ENCODE measurements around the gene IZUMO1R. TPM values are rescaled to one million over a fixed set of nuclear protein-coding genes. Genes with fewer than 3 reads are reported as not detected.

Gene IZUMO1R
- polyA plus RNA-seq (2013, experiment 1 of 2), result not detected
- not detected for polyA plus RNA-seq (2013, experiment 2 of 2)

GRCh38 chr11:94303966-94304958 lies at the start of gene IZUMO1R:
Gene IZUMO1R (plus strand): TSS chr11:94304580. CDS start chr11:94305637, 1,057 bp downstream.
- Histone ChIP-seq H3K4me3 (ENCODE audit: low read length) (no peak within 1 kb of the TSS), H3K36me3 (ENCODE audit: control insufficient read depth, insufficient read depth, low read length) (no peaks in the 10 kb centered on the region), H3K18ac (ENCODE audit: low read length) (peak within 1 kb of the TSS; percentile 18), H3K79me1 (ENCODE audit: low read length) (no peaks in the 10 kb centered on the region), H2BK15ac (replicated peaks; ENCODE audit: low read depth) (no peak within 1 kb of the TSS), H2BK120ac (ENCODE audit: low read depth, low read length) (no peak within 1 kb of the TSS), H3K4me1 (ENCODE audit: control insufficient read depth, low read depth, low read length) (peaks cover 5% of the 10 kb centered on the region), H3K9ac (ENCODE audit: low read length) (no peak within 1 kb of the TSS), H3K27ac (ENCODE audit: low read depth, low read length) (no peak within 1 kb of the TSS), H3K4me2 (ENCODE audit: low read length) (no peak within 1 kb of the TSS), H3K4ac (ENCODE audit: low read depth, low read length) (no peak within 1 kb of the TSS), H3K27me3 (ENCODE audit: insufficient read depth, low read length, poor library complexity) (no peaks in the 10 kb centered on the region), H2BK5ac (ENCODE audit: low read length) (no peak within 1 kb of the TSS), H4K5ac (ENCODE audit: low read length) (no peak within 1 kb of the TSS), H3K23ac (ENCODE audit: low read length) (no peak within 1 kb of the TSS), H4K8ac (ENCODE audit: low read depth, low read length) (no peak within 1 kb of the TSS), H3K56ac (ENCODE audit: low read length) (no peak within 1 kb of the TSS), H3K79me2 (ENCODE audit: control insufficient read depth, insufficient read depth, low read length) (no peaks in the 10 kb centered on the region), H2AK5ac (ENCODE audit: low read length) (no peak within 1 kb of the TSS)
- no CpG with 5 or more reads among the region's 13 CpGs for WGBS (ENCODE audit: extremely low coverage, insufficient coverage, low lambda C conversion rate)
- no peak for DNase-seq

- Histone ChIP-seq H2AK5ac (ENCODE audit: low read length) (no peak overlapping the region), H3K56ac (ENCODE audit: low read length) (no peak overlapping the region), H3K79me1 (ENCODE audit: low read length) (no peaks in the 10 kb centered on the region), H3K4me3 (ENCODE audit: low read length) (no peak overlapping the region), H3K79me2 (ENCODE audit: control insufficient read depth, insufficient read depth, low read length) (no peaks in the 10 kb centered on the region), H2BK5ac (ENCODE audit: low read length) (no peak overlapping the region), H3K4me2 (ENCODE audit: low read length) (no peak overlapping the region), H2BK15ac (replicated peaks; ENCODE audit: low read depth) (no peak overlapping the region), H3K27ac (ENCODE audit: low read depth, low read length) (no peak overlapping the region), H3K18ac (ENCODE audit: low read length) (no peak overlapping the region), H3K9ac (ENCODE audit: low read length) (no peak overlapping the region), H2BK120ac (ENCODE audit: low read depth, low read length) (no peak overlapping the region), H3K4ac (ENCODE audit: low read depth, low read length) (no peak overlapping the region), H3K23ac (ENCODE audit: low read length) (no peak overlapping the region), H3K27me3 (ENCODE audit: insufficient read depth, low read length, poor library complexity) (no peaks in the 10 kb centered on the region), H3K36me3 (ENCODE audit: control insufficient read depth, insufficient read depth, low read length) (no peaks in the 10 kb centered on the region), H4K8ac (ENCODE audit: low read depth, low read length) (no peak overlapping the region), H4K5ac (ENCODE audit: low read length) (no peak overlapping the region), H3K4me1 (ENCODE audit: control insufficient read depth, low read depth, low read length) (no peaks in the 10 kb centered on the region)
- no peak for DNase-seq
- no CpG with 5 or more reads among the region's 4 CpGs for WGBS (ENCODE audit: extremely low coverage, insufficient coverage, low lambda C conversion rate)
These were observed 32.5 kb upstream of the IZUMO1R start for GRCh38 chr11:94271885-94272372.

GRCh38 chr11:94272738-94273313 lies 31.6 kb upstream of the IZUMO1R start:
- Histone ChIP-seq H2AK5ac (ENCODE audit: low read length) (no peak overlapping the region), H2BK15ac (replicated peaks; ENCODE audit: low read depth) (no peak overlapping the region), H3K56ac (ENCODE audit: low read length) (no peak overlapping the region), H2BK120ac (ENCODE audit: low read depth, low read length) (no peak overlapping the region), H3K23ac (ENCODE audit: low read length) (no peak overlapping the region), H3K36me3 (ENCODE audit: control insufficient read depth, insufficient read depth, low read length) (no peaks in the 10 kb centered on the region), H4K8ac (ENCODE audit: low read depth, low read length) (no peak overlapping the region), H3K4me2 (ENCODE audit: low read length) (no peak overlapping the region), H3K4ac (ENCODE audit: low read depth, low read length) (no peak overlapping the region), H2BK5ac (ENCODE audit: low read length) (no peak overlapping the region), H3K79me2 (ENCODE audit: control insufficient read depth, insufficient read depth, low read length) (no peaks in the 10 kb centered on the region), H3K4me3 (ENCODE audit: low read length) (no peak overlapping the region), H3K9ac (ENCODE audit: low read length) (no peak overlapping the region), H3K79me1 (ENCODE audit: low read length) (no peaks in the 10 kb centered on the region), H3K4me1 (ENCODE audit: control insufficient read depth, low read depth, low read length) (no peaks in the 10 kb centered on the region), H3K18ac (ENCODE audit: low read length) (no peak overlapping the region), H4K5ac (ENCODE audit: low read length) (no peak overlapping the region), H3K27ac (ENCODE audit: low read depth, low read length) (no peak overlapping the region), H3K27me3 (ENCODE audit: insufficient read depth, low read length, poor library complexity) (no peaks in the 10 kb centered on the region)
- WGBS (ENCODE audit: extremely low coverage, insufficient coverage, low lambda C conversion rate), result no CpG with 5 or more reads among the region's 6 CpGs
- DNase-seq, result no peak

GRCh38 chr11:94275961-94276360 lies 28.4 kb upstream of the IZUMO1R start:
- Histone ChIP-seq H3K79me1 (ENCODE audit: low read length) (no peaks in the 10 kb centered on the region), H3K4me2 (ENCODE audit: low read length) (no peak overlapping the region), H3K18ac (ENCODE audit: low read length) (no peak overlapping the region), H3K27me3 (ENCODE audit: insufficient read depth, low read length, poor library complexity) (no peaks in the 10 kb centered on the region), H4K5ac (ENCODE audit: low read length) (no peak overlapping the region), H3K4ac (ENCODE audit: low read depth, low read length) (no peak overlapping the region), H3K79me2 (ENCODE audit: control insufficient read depth, insufficient read depth, low read length) (no peaks in the 10 kb centered on the region), H3K27ac (ENCODE audit: low read depth, low read length) (no peak overlapping the region), H3K9ac (ENCODE audit: low read length) (no peak overlapping the region), H2AK5ac (ENCODE audit: low read length) (no peak overlapping the region), H2BK5ac (ENCODE audit: low read length) (no peak overlapping the region), H3K23ac (ENCODE audit: low read length) (no peak overlapping the region), H4K8ac (ENCODE audit: low read depth, low read length) (peak overlapping the region; percentile 81), H3K4me3 (ENCODE audit: low read length) (no peak overlapping the region), H2BK120ac (ENCODE audit: low read depth, low read length) (no peak overlapping the region), H3K56ac (ENCODE audit: low read length) (no peak overlapping the region), H2BK15ac (replicated peaks; ENCODE audit: low read depth) (no peak overlapping the region), H3K4me1 (ENCODE audit: control insufficient read depth, low read depth, low read length) (no peaks in the 10 kb centered on the region), H3K36me3 (ENCODE audit: control insufficient read depth, insufficient read depth, low read length) (no peaks in the 10 kb centered on the region)
- DNase-seq, result peak; percentile 13
- WGBS (ENCODE audit: extremely low coverage, insufficient coverage, low lambda C conversion rate), result no CpG with 5 or more reads among the region's 3 CpGs

GRCh38 chr11:94276943-94277342 lies 27.4 kb upstream of the IZUMO1R start:
- H3K23ac ChIP-seq (ENCODE audit: low read length), result no peak overlapping the region
- H3K56ac ChIP-seq (ENCODE audit: low read length), result no peak overlapping the region
- H2AK5ac ChIP-seq (ENCODE audit: low read length), result no peak overlapping the region
- no peak overlapping the region for H3K4ac ChIP-seq (ENCODE audit: low read depth, low read length)
- no peaks in the 10 kb centered on the region for H3K4me1 ChIP-seq (ENCODE audit: control insufficient read depth, low read depth, low read length)
- H4K8ac ChIP-seq (ENCODE audit: low read depth, low read length), result no peak overlapping the region
- H3K27ac ChIP-seq (ENCODE audit: low read depth, low read length), result no peak overlapping the region
- H3K36me3 ChIP-seq (ENCODE audit: control insufficient read depth, insufficient read depth, low read length), result no peaks in the 10 kb centered on the region
- H3K79me1 ChIP-seq (ENCODE audit: low read length), result no peaks in the 10 kb centered on the region
- H3K4me3 ChIP-seq (ENCODE audit: low read length), result no peak overlapping the region
- no peaks in the 10 kb centered on the region for H3K27me3 ChIP-seq (ENCODE audit: insufficient read depth, low read length, poor library complexity)
- H3K79me2 ChIP-seq (ENCODE audit: control insufficient read depth, insufficient read depth, low read length), result no peaks in the 10 kb centered on the region
- H2BK120ac ChIP-seq (ENCODE audit: low read depth, low read length), result no peak overlapping the region
- H4K5ac ChIP-seq (ENCODE audit: low read length), result no peak overlapping the region
- H3K9ac ChIP-seq (ENCODE audit: low read length), result no peak overlapping the region
- no peak overlapping the region for H2BK5ac ChIP-seq (ENCODE audit: low read length)
- DNase-seq, result no peak
- H3K18ac ChIP-seq (ENCODE audit: low read length), result no peak overlapping the region
- H2BK15ac ChIP-seq (replicated peaks; ENCODE audit: low read depth), result no peak overlapping the region
- no peak overlapping the region for H3K4me2 ChIP-seq (ENCODE audit: low read length)
- WGBS (ENCODE audit: extremely low coverage, insufficient coverage, low lambda C conversion rate), result no CpG with 5 or more reads among the region's 5 CpGs
